ENCODE data around the gene LIFR.

Gene LIFR

GRCh38 chr5:38598296-38598993 is 42.0 kb upstream of the LIFR start:
- H3K9ac ChIP-seq (ENCODE audit: low read length) = no peak overlapping the region
- no peak overlapping the region for H3K4me3 ChIP-seq (ENCODE audit: low read depth in 1 of 2, low read length in 2 of 2)
- H3K36me3 ChIP-seq (ENCODE audit: insufficient read depth, low read length) = no peaks in the 10 kb centered on the region
- H3K27me3 ChIP-seq (ENCODE audit: control insufficient read depth in 1 of 2, insufficient read depth in 2 of 2, low read length in 2 of 2) = no peaks in the 10 kb centered on the region
- peaks cover 5% of the 10 kb centered on the region for H3K4me1 ChIP-seq (ENCODE audit: insufficient read depth, low read length)
- no peaks in the 10 kb centered on the region for H3K9me3 ChIP-seq (ENCODE audit: low read length)
- H3K27ac ChIP-seq (ENCODE audit: low read depth, low read length) = no peak overlapping the region

- Histone ChIP-seq H3K4me3 (ENCODE audit: low read depth in 1 of 2, low read length in 2 of 2) (no peak overlapping the region), H3K27me3 (ENCODE audit: control insufficient read depth in 1 of 2, insufficient read depth in 2 of 2, low read length in 2 of 2) (no peaks in the 10 kb centered on the region), H3K4me1 (ENCODE audit: insufficient read depth, low read length) (peaks cover 5% of the 10 kb centered on the region), H3K9me3 (ENCODE audit: low read length) (no peaks in the 10 kb centered on the region), H3K27ac (ENCODE audit: low read depth, low read length) (no peak overlapping the region), H3K36me3 (ENCODE audit: insufficient read depth, low read length) (no peaks in the 10 kb centered on the region), H3K9ac (ENCODE audit: low read length) (no peak overlapping the region)
Observed at GRCh38 chr5:38596981-38597380, 40.5 kb upstream of the LIFR start.

DNA sequence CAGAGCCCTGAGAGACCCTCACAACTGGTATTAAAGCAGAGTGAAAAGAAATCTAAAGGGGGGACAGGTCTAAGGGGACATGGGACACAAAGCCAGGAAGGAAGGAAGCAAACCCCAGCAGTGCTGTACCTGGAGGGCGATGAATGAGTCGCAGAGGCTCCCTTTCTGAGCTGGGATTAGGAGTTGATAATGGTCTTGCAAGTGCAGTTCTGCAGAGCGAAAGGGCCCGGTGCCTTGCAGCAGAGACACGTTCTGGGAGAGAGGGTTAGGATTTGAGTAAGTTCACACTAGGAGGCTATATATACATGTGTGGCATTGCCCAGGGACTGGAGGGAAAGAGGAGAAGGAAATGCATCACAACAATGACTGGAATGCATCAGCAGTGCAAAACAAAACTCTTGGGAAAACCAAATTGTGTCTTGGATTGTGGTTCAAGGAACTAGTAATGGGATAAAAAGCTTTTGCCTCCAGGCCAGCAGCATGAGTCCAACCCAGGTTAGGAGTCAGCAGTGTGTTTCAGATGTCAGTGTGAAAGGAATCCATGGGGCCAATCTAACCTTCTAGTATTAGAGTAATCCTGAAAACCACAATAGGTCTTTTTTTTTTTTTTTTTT is 38.8 kb upstream of the LIFR start:
- no peaks in the 10 kb centered on the region for H3K36me3 ChIP-seq (ENCODE audit: insufficient read depth, low read length)
- H3K4me3 ChIP-seq (ENCODE audit: low read depth in 1 of 2, low read length in 2 of 2) = no peak overlapping the region
- no peak overlapping the region for H3K27ac ChIP-seq (ENCODE audit: low read depth, low read length)
- H3K4me1 ChIP-seq (ENCODE audit: insufficient read depth, low read length) = no peaks in the 10 kb centered on the region
- no peak overlapping the region for H3K9ac ChIP-seq (ENCODE audit: low read length)
- H3K9me3 ChIP-seq (ENCODE audit: low read length) = no peaks in the 10 kb centered on the region
- no peaks in the 10 kb centered on the region for H3K27me3 ChIP-seq (ENCODE audit: control insufficient read depth in 1 of 2, insufficient read depth in 2 of 2, low read length in 2 of 2)

GRCh38 chr5:38593959-38594358 is 37.5 kb upstream of the LIFR start:
- no peak overlapping the region for H3K9ac ChIP-seq (ENCODE audit: low read length)
- H3K9me3 ChIP-seq (ENCODE audit: low read length) = no peaks in the 10 kb centered on the region
- H3K27ac ChIP-seq (ENCODE audit: low read depth, low read length) = no peak overlapping the region
- no peaks in the 10 kb centered on the region for H3K36me3 ChIP-seq (ENCODE audit: insufficient read depth, low read length)
- no peaks in the 10 kb centered on the region for H3K27me3 ChIP-seq (ENCODE audit: control insufficient read depth in 1 of 2, insufficient read depth in 2 of 2, low read length in 2 of 2)
- H3K4me3 ChIP-seq (ENCODE audit: low read depth in 1 of 2, low read length in 2 of 2) = no peak overlapping the region
- H3K4me1 ChIP-seq (ENCODE audit: insufficient read depth, low read length) = no peaks in the 10 kb centered on the region

DNA sequence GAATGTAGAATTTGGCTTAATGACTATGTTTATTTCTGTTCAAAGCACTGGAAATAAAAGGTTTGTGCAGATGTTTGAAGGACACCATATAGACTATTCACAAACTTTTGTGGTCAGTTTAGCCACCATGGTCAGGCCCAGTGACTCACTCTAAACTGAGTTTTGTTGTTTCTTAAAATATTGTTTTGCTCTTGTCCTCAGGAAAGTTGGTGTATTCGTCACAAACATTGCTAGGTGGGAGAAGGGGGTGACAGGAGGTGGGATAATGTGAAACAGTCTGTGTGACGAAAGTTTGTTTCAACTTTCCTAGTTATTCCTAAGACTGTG is 35.0 kb upstream of the LIFR start:
- H3K27ac ChIP-seq (ENCODE audit: low read depth, low read length) = no peak overlapping the region

DNA sequence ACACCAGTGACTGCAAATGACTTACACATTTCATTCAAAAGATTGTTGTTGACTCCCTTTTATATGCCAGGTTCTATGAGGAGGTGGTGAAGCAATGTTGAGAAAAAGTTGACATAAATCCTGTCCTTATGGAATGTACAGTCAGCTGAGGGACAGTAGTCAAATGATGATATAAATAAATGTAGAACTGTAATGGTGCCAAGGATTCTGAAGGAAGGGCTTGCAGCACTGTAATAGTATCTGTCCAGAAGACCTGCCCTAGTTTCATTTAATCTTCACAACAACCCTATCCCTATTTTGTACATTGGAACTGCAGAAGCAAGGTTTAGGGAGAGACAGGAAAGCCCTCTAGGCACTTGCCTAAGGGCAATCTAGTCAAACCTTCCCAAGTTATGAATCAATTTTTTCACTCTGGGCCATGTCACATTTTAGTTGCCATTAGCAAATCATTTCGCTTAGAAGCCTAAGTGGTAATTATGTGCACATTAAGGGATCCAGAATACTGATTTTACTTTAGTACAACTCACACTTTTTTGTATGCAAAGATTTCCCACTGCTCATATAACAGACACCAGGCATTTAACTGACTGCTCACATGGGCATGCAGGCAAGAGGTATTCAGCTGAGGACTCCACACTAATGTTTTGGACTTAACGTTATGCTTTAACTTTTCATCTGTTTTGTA is 34.5 kb upstream of the LIFR start:
- H3K27ac ChIP-seq (ENCODE audit: low read depth, low read length) = no peak overlapping the region
- no peak overlapping the region for H3K9ac ChIP-seq (ENCODE audit: low read length)
- H3K36me3 ChIP-seq (ENCODE audit: insufficient read depth, low read length) = no peaks in the 10 kb centered on the region
- no peaks in the 10 kb centered on the region for H3K4me1 ChIP-seq (ENCODE audit: insufficient read depth, low read length)
- H3K27me3 ChIP-seq (ENCODE audit: control insufficient read depth in 1 of 2, insufficient read depth in 2 of 2, low read length in 2 of 2) = peaks cover 0 to 3% of the 10 kb centered on the region in 2 donors
- H3K9me3 ChIP-seq (ENCODE audit: low read length) = no peaks in the 10 kb centered on the region
- no peak overlapping the region for H3K4me3 ChIP-seq (ENCODE audit: low read depth in 1 of 2, low read length in 2 of 2)

More for the DNA sequence above, 35.0 kb upstream of the LIFR start:
- Histone ChIP-seq H3K9ac (ENCODE audit: low read length) (no peak overlapping the region), H3K4me1 (ENCODE audit: insufficient read depth, low read length) (no peaks in the 10 kb centered on the region), H3K4me3 (ENCODE audit: low read depth in 1 of 2, low read length in 2 of 2) (no peak overlapping the region), H3K36me3 (ENCODE audit: insufficient read depth, low read length) (no peaks in the 10 kb centered on the region), H3K27me3 (ENCODE audit: control insufficient read depth in 1 of 2, insufficient read depth in 2 of 2, low read length in 2 of 2) (peaks cover 0 to 3% of the 10 kb centered on the region in 2 donors), H3K9me3 (ENCODE audit: low read length) (no peaks in the 10 kb centered on the region)

- Histone ChIP-seq H3K9me3 (ENCODE audit: low read length) (no peaks in the 10 kb centered on the region), H3K4me1 (ENCODE audit: insufficient read depth, low read length) (no peaks in the 10 kb centered on the region), H3K27me3 (ENCODE audit: control insufficient read depth in 1 of 2, insufficient read depth in 2 of 2, low read length in 2 of 2) (peaks cover 0 to 3% of the 10 kb centered on the region in 2 donors), H3K27ac (ENCODE audit: low read depth, low read length) (no peak overlapping the region), H3K4me3 (ENCODE audit: low read depth in 1 of 2, low read length in 2 of 2) (no peak overlapping the region), H3K9ac (ENCODE audit: low read length) (no peak overlapping the region), H3K36me3 (ENCODE audit: insufficient read depth, low read length) (no peaks in the 10 kb centered on the region)
Observed at GRCh38 chr5:38589629-38590028, 33.2 kb upstream of the LIFR start.

- H3K9ac ChIP-seq (ENCODE audit: low read length) = no peak overlapping the region
- no peak overlapping the region for H3K27ac ChIP-seq (ENCODE audit: low read depth, low read length)
- H3K4me3 ChIP-seq (ENCODE audit: low read depth in 1 of 2, low read length in 2 of 2) = no peak overlapping the region
- H3K36me3 ChIP-seq (ENCODE audit: insufficient read depth, low read length) = no peaks in the 10 kb centered on the region
- no peaks in the 10 kb centered on the region for H3K4me1 ChIP-seq (ENCODE audit: insufficient read depth, low read length)
- H3K27me3 ChIP-seq (ENCODE audit: control insufficient read depth in 1 of 2, insufficient read depth in 2 of 2, low read length in 2 of 2) = peaks cover 0 to 3% of the 10 kb centered on the region in 2 donors
- H3K9me3 ChIP-seq (ENCODE audit: low read length) = no peaks in the 10 kb centered on the region
Observed at GRCh38 chr5:38585816-38586215, 29.4 kb upstream of the LIFR start.

DNA sequence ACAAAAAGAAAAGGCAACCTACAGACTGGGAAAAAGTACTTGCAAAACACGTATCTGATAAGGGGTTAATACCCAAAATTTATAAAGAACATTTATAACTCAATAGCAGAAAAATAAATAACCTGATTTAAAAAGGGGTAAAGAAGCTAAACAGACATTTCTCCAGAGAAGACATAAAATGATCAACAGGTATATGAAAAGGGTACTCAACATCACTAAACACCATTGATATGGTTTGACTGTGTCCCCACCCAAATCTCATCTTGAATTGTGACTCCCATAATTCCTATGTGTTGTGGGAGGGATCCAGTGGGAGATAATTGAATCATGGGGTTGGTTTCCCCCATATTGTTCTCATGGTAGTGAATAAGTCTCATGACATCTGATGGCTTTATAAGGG is 27.1 kb upstream of the LIFR start:
- no peak overlapping the region for H3K9ac ChIP-seq (ENCODE audit: low read length)

DNA sequence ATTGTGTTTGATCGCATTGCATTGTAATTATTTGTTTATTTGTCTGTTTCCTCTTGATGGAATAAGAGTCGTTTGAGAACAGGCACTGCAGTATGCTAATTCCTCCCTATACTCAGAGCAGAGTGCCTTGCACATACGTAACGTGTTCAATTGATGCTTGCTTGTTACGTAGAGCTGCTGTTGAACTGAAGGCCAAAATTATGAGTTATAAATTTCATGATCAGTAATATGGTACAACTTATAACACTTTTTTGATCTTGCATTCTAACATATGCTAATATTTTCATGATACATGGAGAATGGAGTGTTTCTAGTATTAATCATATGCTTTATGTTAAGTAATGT is 26.5 kb upstream of the LIFR start:
- Histone ChIP-seq H3K4me1 (ENCODE audit: insufficient read depth, low read length) (no peaks in the 10 kb centered on the region), H3K4me3 (ENCODE audit: low read depth in 1 of 2, low read length in 2 of 2) (no peak overlapping the region), H3K9me3 (ENCODE audit: low read length) (no peaks in the 10 kb centered on the region), H3K36me3 (ENCODE audit: insufficient read depth, low read length) (no peaks in the 10 kb centered on the region), H3K9ac (ENCODE audit: low read length) (no peak overlapping the region), H3K27me3 (ENCODE audit: control insufficient read depth in 1 of 2, insufficient read depth in 2 of 2, low read length in 2 of 2) (peaks cover 0 to 3% of the 10 kb centered on the region in 2 donors), H3K27ac (ENCODE audit: low read depth, low read length) (no peak overlapping the region)

More for the DNA sequence above, 27.1 kb upstream of the LIFR start:
- no peaks in the 10 kb centered on the region for H3K36me3 ChIP-seq (ENCODE audit: insufficient read depth, low read length)
- no peak overlapping the region for H3K4me3 ChIP-seq (ENCODE audit: low read depth in 1 of 2, low read length in 2 of 2)
- no peaks in the 10 kb centered on the region for H3K9me3 ChIP-seq (ENCODE audit: low read length)
- no peaks in the 10 kb centered on the region for H3K4me1 ChIP-seq (ENCODE audit: insufficient read depth, low read length)
- peaks cover 0 to 3% of the 10 kb centered on the region in 2 donors for H3K27me3 ChIP-seq (ENCODE audit: control insufficient read depth in 1 of 2, insufficient read depth in 2 of 2, low read length in 2 of 2)
- H3K27ac ChIP-seq (ENCODE audit: low read depth, low read length) = no peak overlapping the region

- no peak overlapping the region for H3K9ac ChIP-seq (ENCODE audit: low read length)
- H3K4me1 ChIP-seq (ENCODE audit: insufficient read depth, low read length) = no peaks in the 10 kb centered on the region
- no peaks in the 10 kb centered on the region for H3K9me3 ChIP-seq (ENCODE audit: low read length)
- H3K27ac ChIP-seq (ENCODE audit: low read depth, low read length) = no peak overlapping the region
- peaks cover 0 to 2% of the 10 kb centered on the region in 2 donors for H3K27me3 ChIP-seq (ENCODE audit: control insufficient read depth in 1 of 2, insufficient read depth in 2 of 2, low read length in 2 of 2)
- H3K36me3 ChIP-seq (ENCODE audit: insufficient read depth, low read length) = no peaks in the 10 kb centered on the region
- H3K4me3 ChIP-seq (ENCODE audit: low read depth in 1 of 2, low read length in 2 of 2) = no peak overlapping the region
Observed at GRCh38 chr5:38582293-38582974, 26.0 kb upstream of the LIFR start.
